NOMO-1 treated with DMSO at 0.1 percent for 48 hours (cell line): Measurements from ENCODE around the gene FBXO38.

Source experiments
- DNase-seq: peaks from one replicate; lab custom pipeline; 2025; ENCODE audit not compliant: unreplicated experiment; lab: John Stamatoyannopoulos, UW

FBXO38 gene

GRCh38 chr5:148383564-148384379 is at the start of gene FBXO38:
TSS of gene FBXO38 (plus strand) at chr5:148383958. CDS start at chr5:148394777, 10,819 bp downstream.
- peak; percentile 98 for DNase-seq

- DNase-seq, result no peak
Measured at GRCh38 chr5:148335259-148335658, 48.5 kb upstream of the FBXO38 start, which contains the start of gene SPINK9. TSS of gene SPINK9 (plus strand) at chr5:148335559. CDS start at chr5:148335614, 55 bp downstream.

DNA sequence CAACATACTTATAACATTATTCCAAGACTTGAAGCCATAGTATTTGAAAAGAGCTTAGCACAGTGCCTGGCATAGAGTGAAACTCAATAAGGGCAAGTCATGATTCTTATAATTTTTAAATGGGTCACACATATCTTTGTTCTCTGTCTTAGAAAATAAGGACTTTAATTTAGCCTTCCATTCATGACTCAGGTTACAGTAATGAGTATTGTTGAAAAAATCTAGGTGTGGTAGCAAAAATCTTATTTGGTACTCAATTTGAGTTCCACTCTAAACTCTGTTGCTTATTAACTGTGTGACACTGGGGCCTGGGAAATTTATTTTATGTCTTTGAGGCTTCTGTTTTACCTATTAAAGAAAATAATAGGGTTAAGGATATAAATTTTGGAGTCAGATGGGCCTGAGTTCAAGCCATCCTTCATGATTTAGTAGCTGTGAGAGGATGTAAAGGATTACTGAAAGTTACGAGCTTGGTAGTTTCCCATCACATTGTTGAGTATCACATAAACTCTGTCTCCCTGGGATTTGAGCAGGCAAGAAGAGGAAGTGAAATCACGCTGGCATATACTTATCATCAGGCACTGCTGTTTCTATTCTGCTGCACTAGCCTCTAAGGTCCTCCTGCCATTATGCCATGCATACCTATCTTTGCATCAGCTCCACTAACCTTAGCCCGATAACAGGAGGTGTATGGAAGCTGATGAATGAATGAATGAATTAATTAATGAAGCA is 46.9 kb upstream of the FBXO38 start:
- peak; percentile 64 for DNase-seq

DNA sequence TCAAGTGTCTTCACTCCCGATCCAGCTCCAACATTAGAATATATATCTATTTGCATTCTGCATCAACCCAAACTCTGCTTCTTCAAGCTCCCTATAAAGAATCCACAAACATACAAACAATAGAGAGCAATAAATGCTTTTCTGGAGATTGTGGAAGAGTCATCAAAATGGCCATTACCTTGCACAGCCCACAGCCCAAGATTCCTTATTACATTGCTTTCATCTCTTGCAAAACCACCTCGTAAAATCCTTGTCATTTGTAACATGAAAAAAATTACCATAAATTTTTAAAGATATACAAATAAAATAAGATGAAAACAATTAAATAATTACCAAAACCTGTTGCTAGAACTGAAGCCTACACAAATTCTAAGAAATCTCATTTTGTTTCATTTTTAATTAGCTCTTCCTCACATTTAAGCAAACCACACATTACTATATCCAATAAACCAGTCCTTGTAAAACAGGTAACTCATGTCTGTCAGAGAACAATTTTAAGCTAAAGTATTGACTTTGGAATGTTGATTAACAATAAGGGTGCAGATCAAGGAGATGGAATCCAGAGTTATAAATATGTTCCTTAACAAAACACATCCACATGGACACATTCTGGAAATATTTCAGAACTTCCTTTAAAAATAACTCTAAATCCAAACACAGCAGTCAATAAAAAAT is 41.2 kb upstream of the FBXO38 start:
- DNase-seq, result no peak

- no peak for DNase-seq
Measured at GRCh38 chr5:148343046-148343407, 40.7 kb upstream of the FBXO38 start.

DNA sequence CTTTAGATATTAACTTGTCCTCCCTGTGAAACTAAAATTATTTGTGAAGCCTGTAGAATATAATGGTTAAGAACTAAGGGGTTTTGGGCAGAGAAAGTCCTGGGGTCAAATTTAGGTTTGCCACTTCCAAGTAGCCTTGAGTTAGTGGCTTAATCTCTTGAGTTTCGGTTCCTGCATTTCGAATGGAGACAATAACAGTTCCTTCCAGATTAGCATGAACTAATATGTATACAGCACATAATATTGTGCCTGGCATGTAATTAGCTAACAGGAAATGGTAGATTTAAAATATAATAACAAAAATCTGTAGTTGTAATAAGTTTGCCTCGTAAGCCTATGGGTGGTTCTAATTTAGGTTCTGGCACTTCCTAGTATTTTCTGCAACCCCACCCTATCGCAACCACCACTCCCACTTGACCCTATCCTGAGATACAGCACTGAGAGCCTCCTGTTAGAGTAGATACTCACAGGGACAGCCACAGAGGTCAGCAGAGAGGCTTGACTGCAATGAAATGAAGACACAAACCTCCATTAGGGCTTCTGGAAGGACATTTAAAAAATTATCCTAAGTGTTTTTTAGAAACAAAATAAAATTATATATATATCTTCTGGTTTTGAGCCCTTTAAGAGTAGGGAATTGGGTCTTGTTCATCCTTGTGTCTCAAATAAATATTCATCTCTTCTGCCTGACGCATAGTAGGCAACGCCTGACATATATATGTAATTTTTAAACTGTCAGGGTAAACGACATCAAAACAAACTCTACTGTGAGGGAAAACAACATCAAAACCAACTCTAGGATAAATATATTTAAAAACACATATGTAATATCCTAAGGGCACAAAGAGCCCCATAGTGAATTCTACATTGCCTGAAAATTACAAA is 39.9 kb upstream of the FBXO38 start:
- DNase-seq, result peak; percentile 77

DNA sequence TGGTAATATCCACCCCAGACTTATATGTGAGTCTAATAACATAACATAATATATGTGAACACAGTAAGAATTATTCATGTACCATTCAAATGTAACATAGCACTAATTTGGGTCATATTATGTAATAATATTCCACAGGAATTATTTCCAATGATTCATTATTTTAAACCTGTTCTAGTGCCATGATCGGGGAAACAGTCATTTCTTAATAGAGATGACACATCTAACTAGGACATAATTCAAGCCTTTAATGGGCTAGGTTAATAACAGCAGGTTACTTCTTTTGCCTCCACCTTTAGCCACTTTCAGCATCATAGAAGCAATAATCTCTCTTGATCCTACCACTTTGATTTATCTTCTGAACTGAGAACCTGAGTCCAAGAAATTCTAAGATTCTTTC is 36.1 kb upstream of the FBXO38 start:
- DNase-seq, result no peak

DNA sequence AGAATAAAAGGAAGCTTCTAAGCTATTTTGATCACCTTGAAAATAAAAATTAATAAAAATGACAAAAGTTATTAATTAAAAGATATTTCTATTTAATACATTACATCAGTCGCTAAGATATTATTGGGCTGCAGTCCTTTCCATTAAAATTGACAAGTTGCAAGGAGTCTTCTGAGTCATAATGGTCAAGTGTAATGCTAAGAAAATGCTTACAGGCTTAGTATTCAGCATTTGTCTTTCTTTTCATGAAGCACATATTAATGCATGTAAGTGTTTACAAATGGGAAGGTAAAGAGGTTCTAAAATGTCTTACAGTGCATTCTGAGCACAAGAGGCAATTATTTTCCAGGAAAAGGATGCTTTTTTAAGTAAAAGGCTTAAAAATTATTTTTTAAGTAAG is 31.1 kb upstream of the FBXO38 start:
- no peak for DNase-seq

GRCh38 chr5:148353634-148354033 is 30.1 kb upstream of the FBXO38 start:
- DNase-seq, result no peak

DNA sequence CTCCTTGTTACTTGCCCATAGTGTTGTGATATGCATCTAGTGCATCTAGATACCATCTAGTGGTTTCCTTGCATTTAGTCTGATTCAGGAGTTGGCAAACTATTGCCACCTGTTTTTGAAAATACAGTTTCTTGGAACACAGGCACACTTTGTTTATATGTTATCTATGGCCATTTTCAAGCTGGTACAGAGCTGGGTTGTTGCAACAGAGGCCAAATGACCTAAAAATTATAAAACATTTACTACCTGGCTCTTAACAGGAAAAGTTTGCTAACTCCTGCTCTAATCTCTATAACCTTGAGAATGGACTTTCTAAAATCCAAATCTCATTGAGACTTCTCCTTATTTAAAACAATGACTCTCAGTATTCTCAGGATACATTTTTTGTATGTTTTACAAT is 19.4 kb upstream of the FBXO38 start:
- DNase-seq, result no peak

DNA sequence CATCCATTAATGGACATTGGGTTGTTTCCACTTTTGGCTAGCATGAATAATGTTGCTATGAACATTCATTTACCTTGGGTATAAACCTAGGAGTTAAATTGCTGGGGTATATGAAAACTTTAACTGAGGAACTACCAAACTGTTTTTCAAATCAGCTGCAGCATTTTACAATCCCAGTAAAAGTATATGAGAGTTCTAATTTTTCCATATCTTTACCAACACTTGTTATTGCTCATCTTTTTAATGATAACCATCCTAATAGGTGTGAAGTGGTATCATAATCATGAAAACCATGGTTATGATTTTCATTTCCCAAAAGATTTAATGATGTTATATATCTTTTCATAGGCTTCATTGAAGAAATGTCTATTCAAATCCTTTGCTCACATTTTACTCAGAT is 15.5 kb upstream of the FBXO38 start:
- no peak for DNase-seq

- peak; percentile 49 for DNase-seq
Measured at GRCh38 chr5:148372166-148372725, 11.5 kb upstream of the FBXO38 start.

DNA sequence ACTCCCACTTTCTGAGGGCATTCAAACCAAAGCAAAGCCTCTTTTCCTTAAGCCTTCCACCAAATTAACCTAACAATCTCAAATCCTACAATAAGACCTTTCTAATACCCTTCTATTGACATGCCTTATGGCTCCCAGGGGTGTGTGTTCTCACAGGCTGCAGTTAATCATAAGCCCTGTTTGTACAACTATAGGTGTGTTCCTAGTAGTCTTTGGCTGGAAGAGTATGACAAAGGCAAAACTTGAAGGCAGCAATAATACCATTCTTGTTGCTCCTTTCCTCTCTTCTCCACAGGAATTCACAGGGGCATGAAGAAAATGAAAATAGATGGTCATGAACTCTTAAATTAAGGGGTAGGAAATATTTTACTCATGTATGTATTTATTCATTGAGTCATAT is 10.9 kb upstream of the FBXO38 start:
- DNase-seq, result no peak

DNA sequence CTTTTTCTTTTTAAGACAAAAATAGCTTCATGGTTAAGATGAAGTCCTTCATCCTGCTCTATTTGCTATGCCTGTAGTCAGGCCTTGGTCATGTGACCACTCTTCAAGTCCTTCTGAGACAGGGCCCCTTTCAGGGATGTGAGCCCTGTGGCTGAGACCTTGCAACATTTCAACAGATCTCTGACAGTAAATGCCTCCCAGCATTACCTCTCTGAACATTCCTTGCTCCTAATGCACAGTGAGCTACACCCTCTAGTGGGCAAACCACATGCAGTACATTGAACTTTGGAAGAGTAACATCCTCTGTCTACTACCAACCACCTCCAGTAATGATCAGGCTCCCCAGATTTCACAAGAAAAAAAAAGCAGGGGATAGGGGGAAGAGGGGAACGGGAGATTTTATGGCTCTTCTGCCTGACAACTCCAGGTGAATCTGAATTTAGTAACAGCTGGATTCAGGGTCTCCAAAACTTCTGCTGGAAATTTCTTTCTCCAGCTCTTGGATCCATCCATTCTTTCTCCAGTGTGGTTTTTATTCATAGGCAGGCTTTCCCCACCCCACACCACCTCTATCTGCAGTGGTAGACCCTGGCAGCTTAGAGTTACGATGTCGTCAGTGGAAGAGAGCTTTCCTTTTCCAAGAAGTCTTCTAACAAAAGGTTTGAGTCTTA is 8.9 kb upstream of the FBXO38 start:
- peak; percentile 72 for DNase-seq

DNA sequence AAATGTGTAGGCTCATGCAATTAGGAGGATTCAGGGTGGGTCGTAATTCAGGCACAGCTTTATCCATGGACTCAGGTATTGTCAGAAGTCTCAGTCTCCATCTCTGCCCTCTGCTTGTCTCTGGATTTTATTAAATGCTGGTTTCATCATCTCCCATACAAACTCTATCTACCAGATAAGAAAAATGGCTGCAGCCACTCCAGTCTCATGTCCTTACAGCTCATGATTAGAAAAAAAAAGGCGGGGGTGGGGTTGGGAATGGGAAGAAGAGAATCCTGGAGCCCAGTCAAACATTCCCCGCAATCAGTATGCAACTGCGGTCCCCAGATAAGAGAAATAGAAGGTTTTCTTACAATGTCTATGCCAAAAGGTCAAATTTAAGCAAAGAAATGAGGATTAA is 7.6 kb upstream of the FBXO38 start:
- no peak for DNase-seq

DNA sequence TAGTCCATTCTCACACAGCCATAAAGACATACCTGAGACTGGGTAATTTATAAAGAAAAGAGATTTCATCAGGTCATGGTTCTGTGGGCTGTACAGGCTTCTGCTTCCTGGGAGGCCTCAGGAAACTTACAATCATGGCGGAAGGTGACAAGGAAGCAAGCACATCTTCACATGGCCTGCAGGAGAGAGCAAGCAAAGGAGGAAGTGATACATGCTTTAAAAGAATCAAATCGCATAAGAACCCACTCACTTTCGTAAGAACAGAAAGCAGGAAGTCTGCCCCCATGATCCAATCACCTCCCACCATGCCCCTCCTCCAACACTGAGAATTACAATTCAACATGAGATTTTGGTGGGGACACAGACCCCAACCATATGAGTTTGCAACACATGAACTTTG is 5.1 kb upstream of the FBXO38 start:
- DNase-seq, result peak; percentile 16

- no peak for DNase-seq
Measured at GRCh38 chr5:148379340-148379739, 4.4 kb upstream of the FBXO38 start.

DNA sequence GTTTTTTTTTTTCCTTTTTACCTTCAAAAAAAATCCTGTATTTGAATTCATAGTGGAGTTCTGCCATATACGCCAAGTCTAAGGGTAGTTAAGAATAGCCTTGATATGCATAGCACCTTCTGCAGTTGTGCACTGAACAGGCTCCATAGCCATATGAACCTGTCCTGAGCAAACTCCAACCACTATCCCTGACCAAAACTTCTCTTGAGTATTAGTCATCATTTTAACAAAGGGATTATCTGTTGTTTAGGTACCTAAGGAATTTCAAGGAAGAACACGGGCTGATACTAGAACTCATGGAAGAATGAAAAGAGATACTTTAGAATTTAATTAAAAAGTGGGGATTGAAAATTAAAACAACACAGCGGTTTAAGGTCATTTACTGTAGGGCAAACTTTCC is 1.9 kb upstream of the FBXO38 start:
- DNase-seq, result no peak

- no peak for DNase-seq
Measured at GRCh38 chr5:148382961-148383360, 797 bp upstream of the FBXO38 start.

- no peak for DNase-seq
Measured at GRCh38 chr5:148384380-148384737, 601 bp downstream of the FBXO38 start.
